Keratinocyte (primary cell): ENCODE measurements around the gene CALHM4.

ENCODE experiments used
- EZH2 ChIP-seq: IDR thresholded peaks from one replicate; pipeline ENCODE4 v1.6.1; 2012; ENCODE audit warnings: inconsistent platforms, mild to moderate bottlenecking, low read length, moderate library complexity
- TF ChIP-seq, protein P1 (sequence below), 3 experiments: IDR thresholded peaks in 1 of 3; conservative IDR thresholded peaks in 1 of 3; optimal IDR thresholded peaks in 1 of 3; 2 replicates in 2 of 3; 3 replicates in 1 of 3; pipeline versions ENCODE3 to v1.5.1; 2011; ENCODE audit warnings: low read length in 3 of 3, mild to moderate bottlenecking in 3 of 3, moderate library complexity in 2 of 3, control low read depth in 1 of 3, inconsistent platforms in 1 of 3; ENCODE audit not compliant: insufficient read depth in 2 of 3; ENCODE audit errors: extremely low read depth in 1 of 3

DNA sequence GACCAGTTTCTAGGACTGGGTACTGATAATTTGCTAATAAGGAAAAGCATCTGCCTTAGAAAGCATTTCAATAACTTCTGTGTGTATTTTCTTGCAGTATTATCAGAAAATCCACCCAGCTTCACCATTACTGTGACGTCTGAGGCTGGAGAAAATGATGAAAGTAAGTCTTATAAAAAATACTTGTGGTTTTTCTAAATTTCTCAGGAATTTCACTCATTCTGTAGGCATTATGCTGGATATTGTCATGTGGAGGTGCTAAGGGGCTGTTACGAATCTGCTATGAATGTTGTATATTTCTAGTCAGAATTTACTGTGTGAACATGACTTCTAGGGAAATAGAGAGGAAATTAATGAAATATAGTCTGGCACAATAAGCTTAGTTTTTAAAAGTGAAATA is 26.6 kb downstream of the CALHM4 start:
- TF ChIP-seq, protein P1, sequence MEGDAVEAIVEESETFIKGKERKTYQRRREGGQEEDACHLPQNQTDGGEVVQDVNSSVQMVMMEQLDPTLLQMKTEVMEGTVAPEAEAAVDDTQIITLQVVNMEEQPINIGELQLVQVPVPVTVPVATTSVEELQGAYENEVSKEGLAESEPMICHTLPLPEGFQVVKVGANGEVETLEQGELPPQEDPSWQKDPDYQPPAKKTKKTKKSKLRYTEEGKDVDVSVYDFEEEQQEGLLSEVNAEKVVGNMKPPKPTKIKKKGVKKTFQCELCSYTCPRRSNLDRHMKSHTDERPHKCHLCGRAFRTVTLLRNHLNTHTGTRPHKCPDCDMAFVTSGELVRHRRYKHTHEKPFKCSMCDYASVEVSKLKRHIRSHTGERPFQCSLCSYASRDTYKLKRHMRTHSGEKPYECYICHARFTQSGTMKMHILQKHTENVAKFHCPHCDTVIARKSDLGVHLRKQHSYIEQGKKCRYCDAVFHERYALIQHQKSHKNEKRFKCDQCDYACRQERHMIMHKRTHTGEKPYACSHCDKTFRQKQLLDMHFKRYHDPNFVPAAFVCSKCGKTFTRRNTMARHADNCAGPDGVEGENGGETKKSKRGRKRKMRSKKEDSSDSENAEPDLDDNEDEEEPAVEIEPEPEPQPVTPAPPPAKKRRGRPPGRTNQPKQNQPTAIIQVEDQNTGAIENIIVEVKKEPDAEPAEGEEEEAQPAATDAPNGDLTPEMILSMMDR (optimal IDR thresholded peaks at IDR 0.05 in 1 of 3, IDR thresholded peaks at IDR 0.05 in 1 of 3, conservative IDR thresholded peaks at IDR 0.05 in 1 of 3; ENCODE audit: extremely low read depth in 1 of 3, insufficient read depth in 2 of 3, low read length in 3 of 3) = no peak
- no peak for TF ChIP-seq EZH2
